ENCODE results near the gene CTRB2.
"Not testable (repeated sequence)": the region's sequence is repeated elsewhere in the genome, so short reads cannot be mapped to it uniquely, and the experiment has no call there.

The CTRB2 gene

GRCh38 chr16:75241955-75242354 is 35.0 kb upstream of the CTRB2 start:
- DNase-seq = no peak

- DNase-seq = no peak
Observed at GRCh38 chr16:75241412-75241811, 34.5 kb upstream of the CTRB2 start.

- DNase-seq = not testable (repeated sequence)
Observed at GRCh38 chr16:75240633-75241032, 33.7 kb upstream of the CTRB2 start.

GRCh38 chr16:75239542-75240122 is 32.7 kb upstream of the CTRB2 start:
- DNase-seq = no peak

GRCh38 chr16:75238853-75239541 is 32.0 kb upstream of the CTRB2 start:
- DNase-seq = no peak

GRCh38 chr16:75238132-75238852 is 31.3 kb upstream of the CTRB2 start:
- DNase-seq = no peak

GRCh38 chr16:75237398-75238131 is 30.6 kb upstream of the CTRB2 start:
- DNase-seq = no peak

GRCh38 chr16:75236736-75237397 is 29.9 kb upstream of the CTRB2 start:
- no peak for DNase-seq

- DNase-seq = no peak
Observed at GRCh38 chr16:75236232-75236631, 29.3 kb upstream of the CTRB2 start.

GRCh38 chr16:75235721-75236193 is 28.8 kb upstream of the CTRB2 start:
- no peak for DNase-seq

GRCh38 chr16:75234856-75235696 is 28.1 kb upstream of the CTRB2 start:
- DNase-seq = no peak

- no peak for DNase-seq
Observed at GRCh38 chr16:75233611-75233938, 26.6 kb upstream of the CTRB2 start.

- DNase-seq = no peak
Observed at GRCh38 chr16:75231570-75231969, 24.6 kb upstream of the CTRB2 start.

- DNase-seq = no peak
Observed at GRCh38 chr16:75230471-75231110, 23.6 kb upstream of the CTRB2 start.

- DNase-seq = no peak
Observed at GRCh38 chr16:75229172-75230031, 22.4 kb upstream of the CTRB2 start.

- no peak for DNase-seq
Observed at GRCh38 chr16:75228143-75228976, 21.4 kb upstream of the CTRB2 start.

- DNase-seq = no peak
Observed at GRCh38 chr16:75227361-75228142, 20.6 kb upstream of the CTRB2 start.

GRCh38 chr16:75226550-75227360 is 19.8 kb upstream of the CTRB2 start:
- no peak for DNase-seq

Measured in activated CD8-positive, alpha-beta memory T cell treated with anti-CD3 and anti-CD28 coated beads, Interleukin-2, amount 50 U/mL, for 4 hours (primary cell).